Subcutaneous adipose tissue (tissue), 4 donors: ENCODE data around the gene BRD3OS. TPM values are rescaled to one million over a fixed set of nuclear protein-coding genes. Genes with fewer than 3 reads are reported as not detected.

ENCODE experiments used
- total RNA-seq, 4 donors: library from RNA; depleted of rRNA; stranded (reverse); fragments of >200 nt; gene quantifications; one replicate each; pipeline ENCODE4 v1.1.0, GENCODE V29; 2016
- TF ChIP-seq, protein P1 (sequence below): fragments of 450-650 bp; IDR thresholded peaks from one replicate; pipeline ENCODE4 v1.5.1; 2016; ENCODE audit warnings: low read depth, mild to moderate bottlenecking, control low read depth, antibody characterized with exemption, moderate library complexity

BRD3OS gene
- total RNA-seq, 4 donors from 2014 or later, result 6.8 to 25.8 (median 11.4) TPM

DNA sequence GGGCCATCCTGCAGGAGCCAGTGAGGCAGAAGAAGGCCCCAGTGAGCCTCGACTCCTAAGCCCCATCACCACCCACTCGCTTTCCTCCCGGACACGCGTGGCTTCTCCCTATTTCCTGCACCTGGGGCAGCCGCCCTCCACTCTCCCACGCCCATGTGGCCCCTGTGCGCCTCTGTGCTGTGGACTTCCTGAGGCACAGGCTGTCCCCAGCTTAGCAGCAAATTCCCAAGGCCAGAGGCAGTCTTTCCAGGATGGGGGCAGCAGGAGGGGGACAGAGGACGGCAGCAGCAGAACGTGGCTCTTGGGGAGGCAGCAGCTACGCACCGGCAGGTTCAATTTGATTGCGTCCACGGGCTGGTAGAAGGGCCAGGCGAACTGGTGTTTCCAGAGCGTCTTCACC lies 27.7 kb downstream of the BRD3OS start:
- TF ChIP-seq, protein P1, sequence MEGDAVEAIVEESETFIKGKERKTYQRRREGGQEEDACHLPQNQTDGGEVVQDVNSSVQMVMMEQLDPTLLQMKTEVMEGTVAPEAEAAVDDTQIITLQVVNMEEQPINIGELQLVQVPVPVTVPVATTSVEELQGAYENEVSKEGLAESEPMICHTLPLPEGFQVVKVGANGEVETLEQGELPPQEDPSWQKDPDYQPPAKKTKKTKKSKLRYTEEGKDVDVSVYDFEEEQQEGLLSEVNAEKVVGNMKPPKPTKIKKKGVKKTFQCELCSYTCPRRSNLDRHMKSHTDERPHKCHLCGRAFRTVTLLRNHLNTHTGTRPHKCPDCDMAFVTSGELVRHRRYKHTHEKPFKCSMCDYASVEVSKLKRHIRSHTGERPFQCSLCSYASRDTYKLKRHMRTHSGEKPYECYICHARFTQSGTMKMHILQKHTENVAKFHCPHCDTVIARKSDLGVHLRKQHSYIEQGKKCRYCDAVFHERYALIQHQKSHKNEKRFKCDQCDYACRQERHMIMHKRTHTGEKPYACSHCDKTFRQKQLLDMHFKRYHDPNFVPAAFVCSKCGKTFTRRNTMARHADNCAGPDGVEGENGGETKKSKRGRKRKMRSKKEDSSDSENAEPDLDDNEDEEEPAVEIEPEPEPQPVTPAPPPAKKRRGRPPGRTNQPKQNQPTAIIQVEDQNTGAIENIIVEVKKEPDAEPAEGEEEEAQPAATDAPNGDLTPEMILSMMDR, result no peak

DNA sequence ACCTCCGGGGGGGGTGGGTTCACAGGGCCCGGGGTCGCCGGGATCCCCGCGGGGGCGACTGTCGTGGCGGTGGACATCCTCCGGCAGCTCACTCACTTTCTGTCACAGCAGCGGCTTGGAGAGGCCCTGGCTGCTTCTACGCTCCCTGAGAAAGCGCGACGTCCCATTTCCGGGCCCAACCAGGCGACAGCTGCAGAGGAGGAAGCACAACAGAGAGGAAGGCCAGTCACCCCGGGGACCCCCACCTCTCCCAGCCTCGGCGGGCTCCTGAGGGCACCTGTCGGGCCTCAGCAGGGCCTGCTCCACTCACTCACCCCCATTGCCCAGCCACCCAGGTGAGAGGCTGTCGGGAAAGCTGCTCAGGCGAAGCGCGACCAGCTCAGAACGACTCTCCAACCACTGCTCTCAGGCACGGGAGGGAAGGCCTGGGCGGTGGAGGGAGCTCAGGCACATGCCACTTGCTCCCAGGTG lies 28.2 kb downstream of the BRD3OS start:
- TF ChIP-seq, protein P1, result no peak

DNA sequence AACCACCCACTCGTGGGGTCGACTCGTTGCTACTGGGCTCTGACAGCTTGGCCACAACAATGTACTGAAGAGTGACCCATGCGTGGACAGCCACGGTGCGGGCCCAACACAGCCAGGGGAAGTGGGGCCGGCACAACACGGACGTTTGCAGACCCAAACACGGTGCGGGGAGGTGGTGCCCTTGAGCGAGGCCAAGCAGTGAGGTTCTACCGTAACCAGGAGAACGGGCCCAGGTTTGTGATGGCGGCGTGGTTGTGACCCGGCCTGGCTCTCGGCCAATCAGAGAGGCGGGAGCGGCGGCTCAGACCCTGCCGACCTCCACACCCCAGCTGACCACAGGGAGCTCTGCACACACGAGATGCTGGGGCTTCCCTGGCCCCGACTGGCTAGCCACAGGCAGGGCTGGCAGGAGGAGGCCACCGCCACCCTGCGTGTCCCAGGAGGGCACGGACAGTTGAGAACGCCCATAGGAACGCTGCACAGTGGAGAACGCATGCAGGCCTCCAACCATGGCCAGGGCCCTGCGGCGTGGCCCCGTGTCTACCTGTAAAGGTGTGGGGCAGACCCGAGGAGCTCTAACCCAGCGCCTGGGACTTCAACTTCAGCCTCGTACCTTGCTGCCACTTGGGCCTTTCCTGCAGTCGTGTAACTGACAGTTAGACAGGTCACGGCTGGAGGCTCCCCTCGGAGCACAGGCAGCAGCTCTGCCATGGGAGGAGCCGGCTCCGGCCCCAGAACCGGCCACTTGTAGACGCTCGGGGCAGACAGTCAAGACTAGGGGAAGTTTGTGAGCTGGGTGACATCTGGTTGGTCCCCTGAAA lies 28.9 kb downstream of the BRD3OS start:
- TF ChIP-seq, protein P1, result no peak

DNA sequence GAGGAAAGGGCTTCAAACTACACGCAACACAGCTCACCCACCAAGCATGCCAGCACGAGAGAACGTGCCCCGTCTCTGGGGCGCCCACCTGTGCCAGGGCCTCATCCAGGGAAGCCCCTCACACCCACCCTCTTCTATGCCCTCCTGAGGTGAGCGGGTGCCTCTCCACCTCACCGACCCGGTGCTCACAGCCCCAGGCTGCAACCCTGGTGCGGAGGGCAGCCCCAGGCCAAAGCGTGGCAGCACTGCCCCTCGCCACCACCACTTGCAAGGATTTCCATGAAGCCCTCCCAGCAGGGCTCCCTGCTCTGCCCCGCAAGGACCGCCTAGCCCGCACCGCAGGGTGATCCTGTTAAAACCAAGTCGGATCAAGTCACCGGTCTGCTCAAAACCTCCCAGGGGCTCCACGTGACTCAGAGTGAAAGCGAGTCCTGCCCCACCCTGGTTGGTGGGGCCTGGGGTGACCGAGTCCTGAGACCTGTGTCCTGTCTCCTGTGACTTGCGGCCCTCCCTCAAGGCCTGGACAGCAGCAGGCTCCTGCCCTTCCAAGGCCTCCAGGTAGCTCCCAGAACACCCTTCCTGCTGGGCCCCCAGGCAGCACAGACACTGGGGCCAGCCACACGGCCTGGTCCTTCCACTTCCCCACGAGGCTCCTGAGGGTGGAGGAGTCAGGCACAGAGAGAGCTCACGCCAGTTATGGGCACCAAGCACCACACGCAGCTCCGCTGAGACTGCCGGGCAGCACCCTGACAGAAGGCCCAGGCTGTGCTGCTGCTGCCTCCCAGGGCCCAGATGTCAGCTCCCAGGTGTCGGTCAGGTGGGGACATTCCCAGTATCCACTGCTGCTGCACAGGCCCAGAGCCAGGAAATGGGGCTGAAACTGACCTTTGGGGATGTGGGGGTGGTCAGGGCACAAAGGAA lies 29.9 kb downstream of the BRD3OS start:
- TF ChIP-seq, protein P1, result no peak

DNA sequence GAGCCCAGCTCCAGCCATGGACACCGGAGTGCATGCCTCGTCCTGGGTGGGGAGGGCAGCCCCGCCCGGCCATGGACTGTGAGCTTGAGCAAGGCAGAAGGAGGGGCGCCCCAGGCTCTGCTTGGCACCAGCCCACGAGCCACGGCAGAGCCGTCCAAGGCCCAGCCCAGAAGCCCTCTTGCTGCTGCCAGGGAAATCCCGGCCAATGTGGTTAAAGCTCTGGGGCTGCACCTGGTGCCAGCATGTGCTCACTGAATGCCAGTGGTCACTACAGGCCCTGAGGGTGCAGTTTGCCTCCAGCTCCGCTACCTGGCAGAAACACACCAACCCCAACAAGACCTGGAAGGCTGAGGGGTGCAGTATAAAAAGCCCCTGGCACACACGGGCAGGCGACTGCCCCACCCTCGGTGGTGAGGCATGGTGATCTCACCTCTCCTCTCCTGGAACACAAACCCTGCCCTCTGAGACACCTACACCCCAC lies 30.7 kb downstream of the BRD3OS start:
- TF ChIP-seq, protein P1, result no peak

DNA sequence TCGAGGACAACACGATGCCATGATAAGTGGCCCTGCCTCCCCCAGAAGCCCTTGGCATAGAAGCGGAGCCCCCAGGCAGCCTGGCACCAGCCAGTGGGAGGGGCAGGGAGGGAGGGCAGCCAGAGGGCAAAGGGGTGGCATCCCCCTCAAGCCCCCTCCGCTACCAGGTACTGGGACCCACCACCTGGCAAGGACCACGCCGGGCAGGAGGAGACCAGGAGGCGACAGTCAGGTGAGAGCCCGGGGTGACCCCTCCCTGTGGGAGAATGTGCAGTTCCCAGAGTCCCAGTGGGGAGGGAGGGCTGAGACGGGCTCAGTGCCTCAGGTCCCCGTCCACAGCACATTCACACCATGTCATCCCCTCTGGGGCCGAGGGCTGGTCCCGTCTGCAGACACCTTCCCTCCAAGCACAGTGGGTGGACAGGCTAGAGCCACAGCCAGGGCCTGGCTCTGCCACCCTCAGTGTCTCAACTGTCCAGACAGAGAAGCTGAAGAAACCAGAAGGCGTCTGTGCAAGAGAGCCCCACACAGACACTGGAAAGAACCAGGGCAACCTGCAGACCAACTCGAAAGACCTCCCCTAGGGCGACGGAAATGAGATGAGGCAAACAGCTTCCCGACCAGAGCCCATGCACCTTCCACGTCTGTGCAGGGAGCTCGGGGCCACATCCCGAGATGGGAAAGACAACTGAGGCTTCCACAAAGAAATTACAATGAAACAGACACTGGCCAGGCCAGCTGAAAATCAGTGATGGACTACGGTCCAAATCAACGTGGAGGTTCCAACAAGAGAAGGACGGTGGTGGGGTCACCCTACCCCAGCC lies 31.4 kb downstream of the BRD3OS start:
- TF ChIP-seq, protein P1, result no peak
